ENCODE measurements around the gene ASB7.
"Not testable (repeated sequence)": the region's sequence is repeated elsewhere in the genome, so short reads cannot be mapped to it uniquely, and the experiment has no call there.

The ASB7 gene, protein sequence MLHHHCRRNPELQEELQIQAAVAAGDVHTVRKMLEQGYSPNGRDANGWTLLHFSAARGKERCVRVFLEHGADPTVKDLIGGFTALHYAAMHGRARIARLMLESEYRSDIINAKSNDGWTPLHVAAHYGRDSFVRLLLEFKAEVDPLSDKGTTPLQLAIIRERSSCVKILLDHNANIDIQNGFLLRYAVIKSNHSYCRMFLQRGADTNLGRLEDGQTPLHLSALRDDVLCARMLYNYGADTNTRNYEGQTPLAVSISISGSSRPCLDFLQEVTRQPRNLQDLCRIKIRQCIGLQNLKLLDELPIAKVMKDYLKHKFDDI

DNA sequence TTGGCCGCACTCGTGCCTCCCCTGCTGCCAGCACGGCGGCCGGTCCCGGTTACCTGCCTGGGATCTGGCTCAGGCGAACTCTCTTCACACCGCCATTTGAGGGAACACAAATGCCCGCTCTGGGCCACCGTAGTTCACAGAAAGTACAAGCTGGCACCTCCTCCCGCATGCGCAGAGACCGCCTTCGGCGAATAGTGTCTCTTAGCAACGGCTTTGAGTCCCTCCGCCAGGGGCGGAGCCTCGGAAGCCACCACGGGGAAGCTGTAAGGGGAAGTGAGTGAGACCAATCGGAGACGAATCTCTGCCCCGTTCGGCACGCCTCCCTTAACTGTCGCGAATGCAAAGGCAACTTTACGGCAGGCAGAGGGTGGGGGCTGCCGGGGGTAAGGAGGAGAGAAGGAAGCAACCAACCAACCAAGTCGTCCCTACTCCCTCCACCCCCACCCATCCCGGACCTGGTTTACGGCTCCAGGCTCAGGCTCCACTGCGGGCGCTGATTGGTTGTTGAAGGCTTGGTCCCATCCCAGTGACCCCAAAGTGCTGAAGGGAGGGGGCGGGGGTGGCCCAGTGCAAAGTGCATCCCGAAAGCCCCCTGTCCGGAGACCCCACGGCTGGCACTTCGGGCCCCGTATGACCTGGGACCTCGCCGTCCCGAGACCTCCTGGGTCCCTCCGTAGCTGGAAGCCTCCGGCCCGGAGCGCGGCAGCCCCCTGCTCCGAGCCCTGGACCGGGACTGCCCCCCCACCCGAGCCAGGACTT, at the start of gene ASB7, which contains the start of gene LINS1:
ASB7 (plus strand) TSS at position 526 of the 759 bp plus-strand sequence. CDS start 9,628 bp downstream, outside the sequence.
LINS1 (minus strand) TSS at position 121 of the 759 bp plus-strand sequence. CDS start 21,342 bp downstream, outside the sequence.
- DNase-seq = peak; percentile 100

DNA sequence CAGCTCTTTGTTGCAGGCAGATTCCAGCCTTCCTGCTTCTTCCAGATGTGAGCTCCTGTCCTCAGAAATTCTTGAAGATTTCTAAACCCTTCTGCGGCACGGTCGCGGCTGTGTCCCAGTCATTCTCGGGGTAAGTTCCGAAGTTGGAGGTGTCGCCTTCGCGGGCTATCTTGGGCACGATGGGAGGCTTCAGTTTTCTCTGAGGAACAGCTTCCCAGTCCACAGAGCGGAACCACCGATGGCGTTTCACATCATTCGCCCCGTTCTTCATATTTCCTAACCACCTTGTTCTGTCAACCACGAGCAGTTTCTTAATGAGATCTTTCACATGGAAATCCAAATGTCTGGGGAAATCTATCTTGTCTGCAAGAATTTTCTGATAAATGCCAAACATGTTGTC, 48.9 kb upstream of the ASB7 start:
- no peak for DNase-seq

DNA sequence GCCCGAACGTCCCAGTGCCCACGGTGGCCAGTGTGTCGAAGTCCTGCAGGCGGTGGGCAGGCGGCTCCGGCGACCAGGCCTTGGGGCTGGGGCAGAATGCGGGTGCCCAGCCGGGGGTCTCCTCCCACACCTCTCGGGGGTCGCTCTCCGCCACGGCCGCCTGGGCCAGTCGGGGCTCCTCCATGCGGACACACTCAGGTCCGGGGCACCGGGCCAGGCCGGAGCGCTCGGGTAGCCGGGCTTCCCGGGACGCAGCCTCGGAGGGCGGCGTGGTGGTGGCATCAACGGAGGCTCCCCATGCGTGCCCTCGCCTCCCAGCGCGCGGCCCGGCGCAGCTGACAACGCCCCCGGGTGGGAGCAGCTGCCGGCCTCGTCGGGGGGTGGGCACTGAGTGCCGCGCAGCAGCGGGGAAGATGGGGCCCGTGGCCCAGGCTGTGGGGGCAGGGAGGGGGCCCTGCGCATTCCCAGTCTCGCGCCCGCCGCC, 43.6 kb upstream of the ASB7 start:
- no peak for DNase-seq

DNA sequence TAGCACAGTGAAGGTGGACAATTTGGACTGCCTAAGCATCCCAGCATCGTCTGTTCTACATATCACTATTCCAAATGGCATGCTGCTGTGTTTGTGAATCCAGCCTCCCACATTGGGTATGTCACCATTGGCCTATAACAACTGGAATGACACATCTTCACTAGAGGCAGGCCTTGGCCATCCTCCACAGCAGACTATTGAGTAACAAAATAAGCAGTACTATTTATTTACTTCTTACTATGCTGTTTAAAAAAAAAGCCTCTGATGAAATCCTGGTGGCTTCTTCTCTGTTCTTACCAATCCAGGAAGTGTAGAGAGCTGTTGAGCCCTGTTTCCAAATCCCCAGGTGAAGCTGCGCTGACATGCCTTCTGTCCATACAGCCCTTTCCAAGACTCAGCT, 43.1 kb upstream of the ASB7 start:
- DNase-seq = peak; percentile 55

DNA sequence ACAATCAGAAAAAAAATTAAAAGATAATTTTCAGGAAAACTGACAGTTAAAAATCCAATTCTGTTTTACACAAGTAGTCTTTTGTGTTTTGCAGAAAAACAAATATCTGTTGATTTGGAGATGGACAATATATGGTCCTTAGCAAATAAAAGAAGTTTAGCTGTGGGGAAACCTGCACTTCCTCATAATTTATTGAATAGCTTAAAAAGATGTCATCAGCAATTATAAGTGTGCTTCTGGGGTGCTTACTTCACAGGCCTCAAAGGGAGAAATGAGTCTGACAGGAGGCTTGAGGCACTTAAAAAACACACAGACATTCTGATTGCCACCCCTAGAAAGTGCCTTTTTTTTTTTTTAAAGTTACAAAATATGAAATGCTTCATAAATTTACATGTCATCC, 42.1 kb upstream of the ASB7 start:
- no peak for DNase-seq

DNA sequence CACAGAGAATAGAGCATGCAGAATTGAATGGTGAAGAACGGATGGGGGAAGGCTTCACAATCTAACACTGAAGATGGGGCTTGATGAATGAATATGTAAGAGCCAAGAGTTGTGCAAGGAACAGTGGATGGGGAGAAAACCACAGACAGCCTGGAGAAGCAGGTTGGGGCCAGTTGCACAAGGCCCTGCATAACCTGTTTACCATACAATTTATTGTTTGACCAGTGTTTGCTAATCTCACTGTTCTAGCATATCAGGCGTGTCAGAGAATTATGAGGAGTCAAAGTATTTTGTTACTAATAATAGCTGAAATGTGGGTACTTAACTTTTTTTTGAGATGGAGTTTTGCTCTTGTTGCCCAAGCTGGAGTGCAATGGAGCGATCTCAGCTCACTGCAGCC, 36.8 kb upstream of the ASB7 start:
- no peak for DNase-seq

DNA sequence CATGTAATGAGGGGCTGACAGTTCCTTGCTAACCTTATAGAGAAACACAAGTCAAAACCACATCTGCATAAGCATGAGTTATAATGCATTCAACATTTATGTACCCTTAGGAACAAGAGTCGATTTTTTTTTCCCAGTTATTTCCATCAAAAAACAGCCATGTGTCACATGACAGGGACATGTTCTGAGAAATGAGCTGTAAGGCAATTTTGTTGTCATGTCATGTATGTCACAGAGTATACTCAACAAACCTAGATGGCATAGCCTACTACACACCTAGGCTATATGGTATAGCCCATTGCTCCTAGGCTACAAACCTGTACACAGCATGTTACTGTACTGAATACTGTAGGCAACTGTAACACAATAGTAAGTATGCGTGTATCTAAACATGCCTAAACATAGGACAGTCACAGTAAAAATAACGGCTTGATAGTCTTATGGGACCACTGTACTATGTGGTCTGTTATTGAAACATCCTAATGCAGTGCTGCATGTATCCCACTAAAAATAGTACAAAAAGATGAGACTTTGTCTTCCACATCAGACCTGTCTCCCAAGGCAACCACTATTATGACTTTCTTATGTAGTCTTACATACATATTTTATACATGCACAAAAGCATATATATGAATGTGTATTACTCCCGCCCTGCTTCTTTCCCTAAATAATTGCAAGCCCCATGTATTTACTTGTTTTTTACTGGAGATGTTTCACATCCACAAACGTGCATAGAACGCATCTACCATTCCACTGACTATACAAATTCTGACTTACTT, 35.4 kb upstream of the ASB7 start:
- no peak for DNase-seq

DNA sequence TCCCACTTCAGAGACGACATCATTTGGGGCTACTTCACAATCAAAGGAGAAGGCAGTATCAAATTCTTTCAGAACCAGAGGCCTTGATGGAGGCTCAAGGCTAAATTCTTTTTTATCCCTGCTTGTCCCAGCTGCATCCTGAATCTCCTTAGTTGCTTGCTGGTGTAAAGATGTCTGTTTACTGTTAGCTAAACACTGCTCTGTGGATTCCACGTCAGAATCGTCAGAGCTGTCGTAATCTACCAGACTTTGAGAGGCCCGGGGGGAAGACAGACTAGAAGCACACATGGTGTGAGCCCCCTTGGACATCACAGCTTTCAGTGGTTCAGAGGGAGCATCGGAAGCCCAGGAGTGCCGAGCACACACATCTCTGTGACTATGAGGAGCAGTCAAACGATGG, 33.0 kb upstream of the ASB7 start:
- no peak for DNase-seq

DNA sequence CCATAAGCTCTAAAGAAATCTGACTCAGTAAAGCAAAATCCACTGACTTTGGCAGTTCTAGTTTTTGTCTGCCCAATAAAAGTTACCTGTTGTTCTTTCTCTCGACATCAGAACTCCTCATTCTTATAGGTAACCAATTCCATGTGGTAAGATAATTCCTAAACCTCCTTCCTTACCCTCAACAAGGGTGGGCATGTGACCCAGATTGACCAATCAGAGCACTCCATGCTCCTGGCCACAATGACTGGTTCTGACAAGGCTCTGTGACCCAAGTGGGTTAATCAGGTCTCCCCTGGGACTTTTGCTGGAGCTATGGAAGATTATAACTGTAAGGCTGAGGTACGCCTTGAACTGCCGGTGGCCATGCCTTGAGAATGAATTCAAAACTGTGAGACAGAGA, 32.1 kb upstream of the ASB7 start:
- no peak for DNase-seq

DNA sequence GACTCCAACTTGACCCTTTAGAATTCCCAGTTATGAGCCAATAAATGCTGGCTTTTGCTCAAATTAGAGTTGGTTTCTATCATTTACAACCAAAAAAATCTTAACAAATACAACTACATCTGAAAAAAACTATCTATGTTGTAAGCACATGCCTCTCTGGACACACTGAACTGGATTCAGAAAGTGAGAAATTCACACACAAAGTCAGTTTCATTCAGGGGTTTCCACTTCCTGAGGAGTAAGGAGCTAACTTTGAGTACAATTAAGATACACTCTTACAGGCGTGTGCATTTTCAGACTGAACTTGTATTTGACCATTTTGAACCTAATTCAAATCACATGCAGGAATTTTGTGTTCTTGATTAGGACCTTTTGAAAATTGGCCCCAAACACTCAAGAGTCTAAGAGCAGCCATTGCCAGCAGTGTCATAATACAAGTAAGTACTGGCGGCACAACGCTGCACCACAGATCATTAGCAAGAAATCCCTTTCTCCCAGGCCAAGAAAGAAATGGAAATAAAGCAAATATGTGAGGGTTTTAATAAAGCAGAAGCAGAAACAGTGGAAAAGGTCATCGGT, 31.6 kb upstream of the ASB7 start:
- DNase-seq = no peak

DNA sequence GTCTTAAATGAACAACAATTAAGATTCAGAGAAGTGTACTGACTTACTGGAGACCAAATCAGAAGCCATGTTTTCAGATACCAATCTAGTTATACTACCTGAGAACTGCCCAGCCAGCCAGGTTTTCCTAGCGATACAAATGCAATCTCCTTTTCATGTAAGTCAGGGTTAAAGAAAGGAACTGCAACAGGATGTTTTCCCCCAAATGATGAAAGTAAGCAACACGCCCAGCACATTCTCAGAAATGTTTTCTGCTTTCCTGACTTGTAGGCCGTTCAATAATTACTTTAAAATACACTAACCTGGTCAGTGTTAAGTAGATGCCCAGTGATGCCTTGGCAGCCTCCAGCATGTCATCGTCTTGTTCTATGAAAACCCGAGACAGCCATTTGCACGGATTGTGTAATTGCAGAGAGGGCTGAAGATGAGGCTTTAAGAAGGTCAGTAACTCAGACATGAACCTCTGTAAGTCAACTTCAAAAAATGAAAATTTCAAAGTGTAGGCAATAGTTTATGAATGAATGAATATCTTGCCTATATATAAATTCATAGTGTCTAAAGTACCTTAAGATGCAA, 30.7 kb upstream of the ASB7 start:
- DNase-seq = no peak

DNA sequence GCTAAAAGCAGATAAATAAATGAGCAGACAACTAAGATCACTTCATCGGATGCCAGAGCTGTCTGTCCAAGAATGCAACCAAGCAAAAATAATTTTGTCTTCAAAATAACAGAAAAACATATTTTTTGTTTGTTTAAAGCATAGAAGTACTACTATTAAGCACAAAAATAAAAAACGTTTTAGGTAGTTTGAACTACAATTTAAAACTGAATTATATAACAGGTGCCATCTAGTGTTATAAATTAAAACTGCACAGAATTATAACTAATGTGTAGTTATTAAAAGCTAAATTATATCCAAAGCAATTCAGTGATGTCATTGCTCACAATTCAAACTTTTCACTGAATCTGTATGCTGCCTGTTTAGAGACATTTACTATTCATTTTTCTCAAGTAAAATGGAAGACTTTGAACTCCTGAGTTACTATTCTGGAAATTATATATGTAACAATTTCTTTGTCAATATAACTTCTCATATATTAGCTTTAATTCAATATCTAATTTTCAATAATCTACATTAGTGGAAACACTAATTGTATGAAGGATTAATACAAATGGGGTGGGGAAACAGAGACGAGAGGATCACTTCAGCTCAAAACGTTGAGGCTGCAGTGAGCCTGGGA, 29.9 kb upstream of the ASB7 start:
- peak; percentile 12 for DNase-seq

DNA sequence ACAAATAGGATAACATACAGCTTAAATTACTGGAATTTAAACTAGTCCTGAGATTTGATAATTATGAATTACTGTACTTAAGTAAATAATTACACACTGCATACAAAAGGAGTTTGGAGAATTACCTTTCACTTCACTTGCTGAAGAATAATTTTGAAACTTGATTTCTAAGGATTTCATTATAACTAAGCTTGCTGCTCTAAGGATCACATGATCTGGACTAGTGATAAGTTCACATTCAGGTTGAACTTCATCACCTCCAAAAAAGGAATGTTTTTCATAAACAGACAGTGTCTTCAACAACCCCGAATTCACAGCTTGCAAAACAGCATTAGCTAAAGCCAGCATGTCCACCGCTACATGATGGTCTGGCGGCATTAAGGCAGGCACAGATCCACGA, 28.9 kb upstream of the ASB7 start:
- DNase-seq = no peak

DNA sequence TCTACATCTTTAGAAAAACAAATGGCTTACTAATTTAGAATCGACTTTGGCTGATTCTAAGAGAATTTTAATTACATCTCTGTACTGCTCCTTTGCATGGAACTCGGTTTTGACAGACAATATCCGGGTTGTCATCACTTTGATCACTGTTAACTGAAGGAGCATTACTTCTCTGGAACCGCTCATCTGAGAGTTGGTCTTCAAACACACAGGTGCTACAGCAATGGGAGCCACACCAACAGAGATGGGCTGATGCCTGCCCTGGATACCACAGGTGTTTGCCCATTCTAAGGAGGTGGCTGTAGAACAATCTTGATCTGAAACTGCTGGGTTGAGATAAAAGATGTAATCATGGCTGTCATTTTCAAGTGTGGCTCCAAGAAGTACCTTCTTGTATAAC, 22.0 kb upstream of the ASB7 start:
- no peak for DNase-seq

DNA sequence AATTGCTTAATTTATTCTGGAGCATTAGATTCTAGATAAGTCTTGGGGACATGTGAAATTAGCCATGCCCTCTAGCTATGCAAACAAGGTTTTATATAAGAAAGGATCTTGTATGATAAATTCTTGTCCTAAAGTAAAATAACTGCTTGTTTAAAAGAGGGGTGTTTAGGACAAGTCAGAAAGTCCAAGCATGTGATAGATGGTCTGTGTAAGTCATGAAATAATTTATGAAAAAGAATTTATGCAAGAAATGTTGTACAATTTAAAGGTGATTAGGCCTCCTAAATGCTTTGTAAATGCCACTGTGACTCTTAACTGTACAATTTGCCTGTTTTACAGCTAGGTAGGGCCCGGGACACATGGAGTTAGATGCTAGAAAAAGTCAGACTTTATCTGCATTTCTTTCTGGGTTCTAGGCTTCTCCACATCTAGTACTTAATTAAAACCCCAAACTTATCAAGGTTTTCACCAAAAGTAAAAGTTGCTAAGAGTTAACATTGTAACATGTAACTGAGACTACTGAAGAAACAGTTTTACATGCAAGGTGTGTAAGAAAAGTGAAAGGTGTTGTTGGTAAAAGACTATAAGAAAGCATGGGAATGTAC, 13.6 kb upstream of the ASB7 start:
- peak; percentile 2 for DNase-seq

DNA sequence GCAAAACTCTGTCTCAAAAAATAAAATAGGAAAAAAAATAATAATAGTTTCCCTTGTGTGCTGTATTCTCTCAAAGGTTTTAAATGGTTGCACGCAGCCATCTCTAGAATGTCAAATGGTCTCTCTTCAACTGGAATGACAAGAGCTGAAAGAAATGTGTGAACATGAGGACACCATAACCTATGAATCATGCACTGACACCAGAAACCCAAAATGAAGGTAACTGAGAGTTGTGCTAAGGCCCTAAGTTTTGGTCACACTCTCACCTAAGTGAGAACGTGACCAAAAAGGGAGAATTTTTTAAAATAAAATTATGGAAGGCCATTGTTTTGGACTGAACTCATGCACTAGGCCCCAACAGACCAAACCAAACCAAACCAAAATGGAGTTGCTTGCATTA, 11.2 kb upstream of the ASB7 start:
- DNase-seq = not testable (repeated sequence)

DNA sequence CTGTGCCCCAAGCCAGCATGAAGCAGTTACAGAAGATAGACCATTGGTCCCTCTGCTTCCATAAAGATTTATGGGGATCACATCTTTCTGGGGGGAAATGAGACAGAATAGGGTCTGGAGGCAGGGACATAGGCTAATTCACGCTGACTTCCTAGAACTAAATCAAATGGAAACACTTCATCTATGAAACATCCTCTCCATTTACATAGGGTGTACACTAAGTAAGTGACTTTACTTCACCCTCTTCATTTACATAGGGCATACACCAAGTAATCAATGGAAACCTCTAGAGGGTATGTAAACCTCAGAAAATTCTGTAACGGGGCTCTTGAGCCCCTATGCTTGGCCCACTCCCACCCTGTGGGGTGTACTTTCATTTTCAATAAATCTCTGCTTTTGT, 10.6 kb upstream of the ASB7 start:
- no peak for DNase-seq

DNA sequence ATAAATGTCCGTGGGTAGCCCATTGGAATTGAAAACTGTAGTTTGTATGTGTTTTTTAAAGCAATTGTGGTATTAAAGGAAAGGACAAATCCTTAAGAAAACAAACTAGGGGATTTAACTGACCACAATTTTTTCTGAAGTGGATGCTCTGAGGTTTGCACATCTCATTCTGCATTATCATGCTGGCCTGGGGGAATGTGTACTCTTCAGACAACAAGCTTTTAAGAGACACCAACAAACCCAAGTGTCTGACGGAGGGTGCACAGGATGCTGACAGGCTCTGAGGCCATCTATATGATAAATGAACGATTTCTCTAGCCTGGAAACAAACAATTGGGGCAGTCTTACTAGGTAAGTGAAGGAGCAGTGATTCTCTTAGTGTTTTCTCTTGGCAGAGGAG, 9.5 kb upstream of the ASB7 start:
- DNase-seq = peak; percentile 54

DNA sequence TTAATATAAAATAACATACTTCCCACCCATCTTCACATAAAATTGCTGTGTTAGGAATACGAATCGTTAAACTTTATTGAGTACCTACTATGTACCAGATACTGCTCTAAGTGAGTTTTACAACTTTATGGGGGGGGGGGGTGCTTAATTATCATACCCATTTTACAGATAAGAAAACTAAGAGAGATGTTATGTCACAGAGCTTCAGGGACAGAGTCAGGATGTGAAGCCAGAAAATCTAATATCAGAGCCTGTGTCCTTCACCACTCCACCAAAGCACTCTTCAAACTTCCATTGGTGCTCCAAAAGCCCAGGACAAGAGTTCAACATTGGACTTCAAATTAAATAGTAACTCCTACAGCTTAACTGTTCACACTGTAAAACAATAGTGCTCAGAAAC, 9.0 kb upstream of the ASB7 start:
- DNase-seq = no peak

DNA sequence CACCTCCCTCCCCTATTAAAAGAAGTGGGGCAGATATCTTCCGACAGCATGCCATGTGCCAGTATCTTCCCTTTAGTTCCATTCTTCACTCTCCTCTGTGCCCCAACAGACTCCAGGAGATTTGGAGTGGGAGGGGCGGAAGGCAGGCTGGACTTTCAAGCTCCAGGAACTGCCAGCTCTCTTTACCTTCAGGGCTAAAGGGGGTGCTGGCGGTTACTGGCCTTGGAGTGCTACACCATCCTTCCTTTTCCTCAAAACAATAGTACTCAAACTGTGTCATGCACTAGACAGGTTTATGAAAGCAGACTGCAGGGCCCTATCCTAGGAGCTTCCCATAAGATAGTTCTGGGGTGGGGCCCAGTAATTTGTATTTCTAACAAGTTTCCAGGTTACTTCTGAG, 6.4 kb upstream of the ASB7 start:
- no peak for DNase-seq

DNA sequence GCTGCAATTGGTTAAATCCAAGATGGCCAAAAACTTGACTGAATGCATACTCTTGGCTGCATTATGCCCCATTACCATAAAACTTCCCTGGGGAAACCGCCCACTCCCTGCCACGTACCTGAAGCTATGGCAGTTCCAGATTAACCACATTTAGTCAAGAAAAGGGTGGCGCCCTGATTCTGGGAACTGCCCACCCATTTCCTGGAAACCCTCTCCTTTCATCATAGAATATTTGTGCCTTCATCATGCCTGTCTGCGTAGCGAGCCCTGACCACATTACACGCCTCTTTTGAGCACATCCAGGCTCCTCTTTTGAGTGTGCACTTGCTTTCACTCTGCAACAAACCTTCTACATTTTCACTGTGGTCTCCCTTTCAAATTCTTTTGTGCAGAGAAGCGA, 5.6 kb upstream of the ASB7 start:
- no peak for DNase-seq

DNA sequence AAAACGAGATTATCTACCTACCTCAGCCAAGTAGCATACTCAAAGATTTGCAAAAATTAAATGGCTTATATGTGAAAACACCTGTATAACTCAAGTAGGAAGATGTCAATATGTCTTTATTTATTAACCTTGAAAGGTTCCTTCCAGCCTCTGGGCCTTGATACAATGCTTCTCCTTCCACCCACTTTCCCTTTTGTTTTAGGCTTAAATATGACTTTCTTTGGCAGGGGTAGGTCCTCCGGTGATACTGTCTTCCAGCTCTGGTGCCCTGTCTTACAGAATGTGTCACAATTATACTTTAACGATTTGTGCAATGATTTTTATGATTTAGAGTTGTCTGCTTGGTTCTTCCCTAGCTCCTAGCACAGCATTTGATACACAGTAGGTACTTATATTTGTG, 4.5 kb upstream of the ASB7 start:
- no peak for DNase-seq

Measured in HCEC 1CT (cell line).